A673 (cell line): ENCODE data around the gene ZNF627. TPM values are rescaled to one million over a fixed set of nuclear protein-coding genes. Genes with fewer than 3 reads are reported as not detected.

Experiments used
- BruUV-seq: library from RNA; stranded (reverse); fragments of 400-500 nt; replicated peaks from 2 replicates; lab custom pipeline; 2021; lab: Mats Ljungman, UMichigan
- CTCF ChIA-PET: fragments of 300-600 bp; sonication (Branson Sonifier 250); formaldehyde crosslinking; loops from one replicate; lab custom pipeline; 2022; ENCODE audit warnings: antibody characterized with exemption; lab: Charles Lee
- POLR2A ChIA-PET: fragments of 300-600 bp; sonication (Branson Sonifier 250); formaldehyde crosslinking; loops from one replicate; lab custom pipeline; 2022; ENCODE audit warnings: antibody characterized with exemption; ENCODE audit not compliant: low non-redundant PET; lab: Charles Lee
- DNase-seq: peaks from one replicate; pipeline ENCODE4 v3.0.0-alpha.2; 2015; ENCODE audit warnings: low spot score
- H3K27ac ChIP-seq: fragments of 200-600 bp; sonication (generic); 2 replicates; pipeline ENCODE4 v1.5.1; 2016; ENCODE audit warnings: mixed run types, low read depth, mild to moderate bottlenecking, mixed read lengths, antibody characterized with exemption, low read length; ENCODE audit not compliant: poor library complexity, severe bottlenecking
- H3K27me3 ChIP-seq: fragments of 200-600 bp; sonication (generic); replicated peaks from 2 replicates; pipeline ENCODE4 v1.6.1; 2017; ENCODE audit warnings: mixed run types, low read depth, mild to moderate bottlenecking, mixed read lengths, antibody characterized with exemption, low read length; ENCODE audit not compliant: insufficient read depth, poor library complexity
- H3K36me3 ChIP-seq: fragments of 200-600 bp; sonication (generic); 2 replicates; pipeline ENCODE4 v1.6.1; 2016; ENCODE audit warnings: mixed run types, mild to moderate bottlenecking, mixed read lengths, antibody characterized with exemption, low read length; ENCODE audit not compliant: insufficient read depth, poor library complexity, severe bottlenecking
- H3K4me1 ChIP-seq: fragments of 200-600 bp; sonication (generic); 2 replicates; pipeline ENCODE4 v1.6.1; 2017; ENCODE audit warnings: mixed run types, mild to moderate bottlenecking, mixed read lengths, antibody characterized with exemption, low read length; ENCODE audit not compliant: insufficient read depth, poor library complexity, severe bottlenecking
- H3K4me3 ChIP-seq: fragments of 200-600 bp; sonication (generic); 2 replicates; pipeline ENCODE4 v1.5.1; 2016; ENCODE audit warnings: low read depth, mixed run types, mild to moderate bottlenecking, mixed read lengths, low read length; ENCODE audit not compliant: poor library complexity, severe bottlenecking
- H3K9me3 ChIP-seq: fragments of 200-600 bp; sonication (generic); 2 replicates; pipeline ENCODE4 v1.6.1; 2016; ENCODE audit warnings: mixed run types, low read depth, mild to moderate bottlenecking, mixed read lengths, antibody characterized with exemption, low read length; ENCODE audit not compliant: poor library complexity, severe bottlenecking
- EZH2 ChIP-seq: fragments of 200-600 bp; sonication (generic); IDR thresholded peaks from 2 replicates; pipeline ENCODE4 v1.6.1; 2017; ENCODE audit warnings: borderline replicate concordance, low read depth, mild to moderate bottlenecking, mixed read lengths, antibody characterized with exemption, low read length; ENCODE audit not compliant: poor library complexity, severe bottlenecking
- intact Hi-C: fragments of 100-400 bp; cut with micrococcal nuclease; formaldehyde crosslinking; loops from one replicate; pipeline ENCODE4 v1.10.0; 2022; ENCODE audit not compliant: unreplicated experiment
- total RNA-seq: library from RNA; stranded (reverse); gene quantifications from 2 replicates; pipeline ENCODE4 v1.2.3, GENCODE V29; 2021
- TF ChIP-seq, protein P1 (sequence below): fragments of 300-800, 200-600 bp; sonication (generic); conservative IDR thresholded peaks from 2 replicates; pipeline ENCODE4 v1.5.1; 2017; ENCODE audit warnings: low read depth, mild to moderate bottlenecking, antibody characterized with exemption, low read length, moderate library complexity, mixed read lengths

ZNF627 gene
- total RNA-seq, 1 experiment from 2014 or later, result 13.9 TPM

DNA sequence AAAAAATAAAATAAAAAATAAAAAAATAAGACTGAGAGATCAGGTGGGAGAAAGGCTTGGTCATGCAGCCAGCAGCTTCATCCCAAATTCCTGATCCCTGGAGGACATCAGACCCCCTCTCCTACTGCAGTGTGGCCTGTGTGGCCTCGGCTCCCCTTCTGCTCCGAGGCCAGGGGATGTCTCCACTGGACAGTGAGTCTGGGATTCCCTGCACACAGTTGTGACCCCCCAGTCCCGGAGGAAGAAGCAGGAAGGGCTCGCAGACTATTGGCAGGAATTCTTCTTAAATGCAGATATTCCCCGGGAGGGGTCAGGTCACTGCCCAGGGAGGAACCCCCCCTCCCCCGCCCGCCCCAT lies 41.9 kb downstream of the ZNF627 start:
- Histone ChIP-seq H3K4me3 (peak overlapping the region; percentile 97), H3K27ac (peak overlapping the region; percentile 82), H3K36me3 (no peaks in the 10 kb centered on the region), H3K4me1 (no peaks in the 10 kb centered on the region), H3K27me3 (no peaks in the 10 kb centered on the region), H3K9me3 (no peaks in the 10 kb centered on the region)
- no peak for DNase-seq
- TF ChIP-seq EZH2, result no peak
- TF ChIP-seq, protein P1, sequence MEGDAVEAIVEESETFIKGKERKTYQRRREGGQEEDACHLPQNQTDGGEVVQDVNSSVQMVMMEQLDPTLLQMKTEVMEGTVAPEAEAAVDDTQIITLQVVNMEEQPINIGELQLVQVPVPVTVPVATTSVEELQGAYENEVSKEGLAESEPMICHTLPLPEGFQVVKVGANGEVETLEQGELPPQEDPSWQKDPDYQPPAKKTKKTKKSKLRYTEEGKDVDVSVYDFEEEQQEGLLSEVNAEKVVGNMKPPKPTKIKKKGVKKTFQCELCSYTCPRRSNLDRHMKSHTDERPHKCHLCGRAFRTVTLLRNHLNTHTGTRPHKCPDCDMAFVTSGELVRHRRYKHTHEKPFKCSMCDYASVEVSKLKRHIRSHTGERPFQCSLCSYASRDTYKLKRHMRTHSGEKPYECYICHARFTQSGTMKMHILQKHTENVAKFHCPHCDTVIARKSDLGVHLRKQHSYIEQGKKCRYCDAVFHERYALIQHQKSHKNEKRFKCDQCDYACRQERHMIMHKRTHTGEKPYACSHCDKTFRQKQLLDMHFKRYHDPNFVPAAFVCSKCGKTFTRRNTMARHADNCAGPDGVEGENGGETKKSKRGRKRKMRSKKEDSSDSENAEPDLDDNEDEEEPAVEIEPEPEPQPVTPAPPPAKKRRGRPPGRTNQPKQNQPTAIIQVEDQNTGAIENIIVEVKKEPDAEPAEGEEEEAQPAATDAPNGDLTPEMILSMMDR, result no peak
- intact Hi-C loops, result no loop called here
- ChIA-PET POLR2A (no interaction called here), CTCF (interaction anchor here (0.6 kb wide), 1 partner anchor 17 kb away, joined by 10 read pairs; no protein-coding TSS in a partner anchor)
- no TSS peak for BruUV-seq

DNA sequence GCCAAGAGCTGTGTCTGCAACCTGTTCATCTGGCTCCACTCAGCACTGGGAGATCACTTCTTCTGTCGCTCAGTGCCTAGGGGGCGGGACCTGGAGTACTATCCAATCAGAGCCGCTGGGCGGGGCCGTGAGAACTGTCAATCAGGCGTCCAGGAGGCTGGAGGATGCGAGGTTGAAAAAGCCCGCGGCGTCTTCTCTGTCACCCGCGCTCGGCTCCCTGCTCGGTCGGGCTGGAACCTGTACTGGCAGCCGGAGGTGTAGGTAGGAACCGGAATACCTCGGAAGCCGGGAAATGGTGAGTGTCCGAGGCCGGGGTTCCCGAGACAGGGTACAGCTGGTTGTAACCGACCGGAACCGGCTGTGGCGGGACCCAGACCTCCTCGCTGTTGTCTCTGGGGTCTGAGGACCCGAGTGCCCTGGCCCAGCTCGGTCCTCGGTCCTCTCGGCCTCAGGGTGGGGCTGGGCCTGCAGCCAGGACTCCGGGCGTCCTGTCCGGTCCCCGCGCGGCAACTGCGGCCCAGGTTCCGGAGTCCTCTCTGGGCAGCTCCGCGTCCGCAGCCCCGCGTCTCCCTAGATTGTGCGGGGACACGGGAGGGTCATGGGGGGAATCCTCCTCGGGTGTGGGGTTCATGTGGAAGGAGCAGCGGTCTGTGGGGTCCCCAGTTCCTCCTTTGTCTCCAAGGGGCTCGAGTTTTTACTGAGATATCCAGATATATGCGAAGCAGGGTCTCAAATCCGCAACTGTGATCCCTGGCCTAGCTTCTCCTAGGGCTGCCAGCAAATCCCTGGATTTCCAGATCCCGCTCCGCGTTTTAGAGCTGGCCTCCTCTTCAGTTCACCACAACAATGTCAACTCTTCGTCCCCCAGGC lies 42.6 kb downstream of the ZNF627 start:
- H3K27ac ChIP-seq, result peak overlapping the region; percentile 82
- H3K36me3 ChIP-seq, result no peaks in the 10 kb centered on the region
- H3K27me3 ChIP-seq, result no peaks in the 10 kb centered on the region
- POLR2A ChIA-PET, result interaction anchor here (0.7 kb wide), 1 partner anchor 37 kb away, joined by 8 read pairs; no protein-coding TSS in a partner anchor
- no peak for TF ChIP-seq EZH2
- TF ChIP-seq, protein P1, result no peak
- H3K4me1 ChIP-seq, result no peaks in the 10 kb centered on the region
- H3K9me3 ChIP-seq, result no peaks in the 10 kb centered on the region
- intact Hi-C loops, result no loop called here
- DNase-seq, result peak; percentile 99
- CTCF ChIA-PET, result interaction anchor here (0.6 kb wide), 2 partner anchors 17 to 240 kb away, joined by 3 to 10 read pairs; no protein-coding TSS in a partner anchor
- H3K4me3 ChIP-seq, result peak overlapping the region; percentile 97
- BruUV-seq, result TSS peak; percentile 38

DNA sequence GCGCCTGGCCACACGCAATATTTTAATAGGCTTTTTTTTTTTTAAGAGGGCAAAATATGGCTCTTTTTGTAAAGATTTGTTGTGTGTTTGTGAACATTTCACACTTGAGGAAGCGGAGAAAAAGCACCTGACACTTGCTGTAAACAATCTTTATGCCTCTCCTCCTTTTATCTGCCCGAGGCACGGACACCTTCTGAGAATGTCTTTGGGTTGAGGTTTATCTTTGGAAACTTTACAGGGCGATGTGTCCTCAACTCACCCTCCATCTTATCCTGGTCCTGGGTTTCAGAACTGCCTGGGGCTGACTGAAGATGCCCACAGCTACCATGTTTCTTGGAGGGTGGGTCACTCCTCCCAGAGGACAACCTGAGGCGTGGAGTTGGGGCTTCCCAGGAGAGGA lies 44.0 kb downstream of the ZNF627 start:
- Histone ChIP-seq H3K4me3 (no peak overlapping the region), H3K4me1 (no peaks in the 10 kb centered on the region), H3K36me3 (no peaks in the 10 kb centered on the region), H3K9me3 (no peaks in the 10 kb centered on the region), H3K27ac (no peak overlapping the region), H3K27me3 (no peaks in the 10 kb centered on the region)
- intact Hi-C loops, result no loop called here
- TF ChIP-seq EZH2, result no peak
- TF ChIP-seq, protein P1, result no peak
- CTCF ChIA-PET, result no interaction called here
- TSS peak; percentile 56 for BruUV-seq
- POLR2A ChIA-PET, result no interaction called here
- DNase-seq, result no peak
